NCI-H2196 treated with DMSO at 0.1 percent for 48 hours (cell line): ENCODE data around the gene FOXL1.

Experiments
- DNase-seq: peaks from one replicate; lab custom pipeline; 2025; ENCODE audit not compliant: unreplicated experiment; lab: John Stamatoyannopoulos, UW

Gene FOXL1

GRCh38 chr16:86568677-86569623, 9.4 kb upstream of the FOXL1 start:
- no peak for DNase-seq

GRCh38 chr16:86569701-86570447, 8.5 kb upstream of the FOXL1 start:
- DNase-seq: no peak

GRCh38 chr16:86570558-86571529, 7.5 kb upstream of the FOXL1 start:
- DNase-seq: no peak

- no peak for DNase-seq
These were observed 6.8 kb upstream of the FOXL1 start for GRCh38 chr16:86571530-86571915.

DNA sequence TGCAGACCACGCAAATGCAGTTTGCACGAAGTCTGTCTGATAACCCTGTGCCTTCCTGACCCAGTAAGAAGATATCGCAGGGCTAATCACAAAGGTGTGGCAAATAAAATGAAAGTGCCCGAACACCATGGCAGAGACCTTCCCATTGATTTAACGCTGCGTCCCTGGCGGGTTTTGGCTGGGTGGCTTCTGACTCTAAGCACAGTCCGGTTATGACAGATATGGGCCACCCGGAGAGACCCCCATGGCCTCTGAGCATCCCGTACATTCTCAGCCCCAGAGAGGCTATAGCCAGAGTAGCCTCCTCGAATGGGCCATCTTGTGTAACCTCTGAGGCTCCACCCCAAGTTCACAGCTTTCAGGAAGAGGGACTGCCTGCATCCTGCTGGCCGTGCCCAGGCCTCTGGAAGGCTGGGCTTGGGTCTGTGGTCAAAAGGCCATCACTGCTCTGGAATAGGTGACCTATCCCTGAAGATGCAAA, 6.3 kb upstream of the FOXL1 start:
- DNase-seq: no peak

DNA sequence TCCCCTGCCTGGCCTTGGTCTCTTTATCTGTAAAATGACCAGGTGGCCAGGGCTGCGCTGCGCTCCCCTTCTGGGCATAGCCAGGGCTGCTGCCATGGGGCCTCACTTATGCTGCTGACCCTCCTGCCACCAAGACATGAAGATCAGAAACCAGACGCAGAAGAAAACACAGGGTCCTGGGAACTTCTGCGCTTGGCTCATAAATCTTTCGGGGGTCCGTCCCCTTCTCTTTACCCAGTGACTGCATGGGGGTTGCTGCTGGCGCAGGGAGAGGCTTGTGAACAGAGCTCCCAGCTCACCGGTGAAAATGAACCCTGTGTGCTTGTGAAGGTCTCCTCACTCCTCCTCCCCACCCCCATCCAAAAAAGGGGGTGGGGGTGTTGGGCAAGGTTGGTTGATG, 5.7 kb upstream of the FOXL1 start:
- DNase-seq: no peak

DNA sequence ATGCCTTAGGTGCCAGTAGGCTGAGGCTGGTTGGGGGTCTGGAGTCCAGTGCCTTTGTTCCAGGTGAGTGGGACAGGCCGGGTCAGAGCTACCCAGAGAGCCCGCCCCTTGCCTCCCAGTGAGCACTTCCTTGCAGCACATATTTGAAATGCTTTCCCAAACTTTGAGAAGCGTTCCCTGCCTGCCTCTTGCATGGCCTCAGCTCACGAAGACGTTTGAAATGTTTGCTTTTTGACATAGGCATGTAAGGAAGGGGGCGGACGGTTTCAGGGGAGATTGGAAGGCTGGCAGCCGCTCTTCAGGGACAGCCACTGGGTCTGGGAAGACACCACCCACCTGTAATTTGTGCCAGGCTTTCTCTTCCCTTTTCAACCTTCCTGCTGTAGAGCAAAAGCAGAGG, 5.1 kb upstream of the FOXL1 start:
- no peak for DNase-seq

DNA sequence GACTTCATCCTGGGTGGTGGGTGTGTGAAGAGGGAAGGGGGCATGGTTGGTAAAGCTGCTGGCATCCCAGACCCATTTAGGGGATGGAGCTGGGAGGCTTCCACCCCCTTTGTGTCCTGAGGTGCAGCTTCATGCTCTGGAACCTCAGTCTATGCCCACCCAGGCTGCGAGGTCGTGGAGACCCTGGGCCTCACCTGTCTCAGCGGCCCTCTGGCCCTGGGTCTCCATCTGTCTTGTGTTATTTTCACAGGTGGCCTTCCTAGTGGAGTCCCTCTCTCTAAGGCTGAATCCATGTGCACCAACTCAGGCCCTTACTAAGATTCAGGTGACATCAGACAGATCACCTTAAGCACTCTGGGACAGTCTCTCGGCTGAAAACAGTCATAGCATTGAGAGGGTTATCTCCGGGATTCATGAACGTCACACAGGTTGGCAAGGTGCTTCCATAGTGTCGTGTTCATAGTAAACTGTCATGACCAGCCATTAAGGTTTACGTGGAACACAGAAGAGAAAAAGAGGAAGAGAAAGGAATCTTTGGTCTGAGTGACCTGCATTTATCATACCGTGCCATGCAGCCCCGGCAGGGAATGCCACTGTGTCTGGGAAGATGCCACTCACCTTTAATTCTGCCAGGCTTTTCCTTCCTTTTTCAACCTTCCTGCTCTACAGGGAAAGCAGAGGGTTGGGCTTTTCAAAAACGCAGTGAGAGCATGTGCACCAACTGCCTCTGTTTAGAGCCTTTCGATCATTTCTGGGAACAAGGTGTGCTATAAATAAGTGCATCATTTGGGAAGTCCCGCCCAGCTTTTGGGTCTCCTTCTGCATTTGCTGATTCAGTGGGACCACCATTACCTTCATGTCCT, 4.5 kb upstream of the FOXL1 start:
- no peak for DNase-seq

- DNase-seq: no peak
These were observed 3.7 kb upstream of the FOXL1 start for GRCh38 chr16:86574646-86575045.

DNA sequence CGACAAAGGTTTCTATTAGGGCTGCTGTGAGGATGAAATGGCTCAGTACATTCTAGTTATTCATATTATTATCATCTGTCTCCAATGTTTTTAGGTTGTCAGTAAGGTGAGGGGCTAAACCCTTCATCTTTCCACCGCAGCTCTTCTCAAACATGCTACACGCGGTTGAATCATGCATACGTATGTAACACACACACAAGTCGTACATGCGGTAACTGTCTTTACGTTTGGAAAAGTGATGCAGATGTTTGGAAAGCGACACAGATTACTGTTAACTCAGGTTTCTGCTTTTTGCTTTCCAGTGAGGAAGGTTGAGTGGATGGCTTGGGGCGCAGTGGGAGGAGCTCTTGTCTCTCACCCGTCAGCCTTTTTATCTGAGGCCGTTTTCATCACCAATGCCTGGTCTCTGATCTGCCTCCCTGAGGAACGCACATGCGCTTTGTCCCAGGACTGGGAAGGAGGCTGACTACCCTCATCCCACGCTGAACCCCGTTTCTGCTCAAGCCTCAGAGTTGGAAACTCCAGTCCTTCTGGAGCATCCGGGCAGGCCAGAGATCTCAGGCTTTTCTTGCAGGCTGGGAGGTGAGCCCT, 3.2 kb upstream of the FOXL1 start:
- DNase-seq: no peak

DNA sequence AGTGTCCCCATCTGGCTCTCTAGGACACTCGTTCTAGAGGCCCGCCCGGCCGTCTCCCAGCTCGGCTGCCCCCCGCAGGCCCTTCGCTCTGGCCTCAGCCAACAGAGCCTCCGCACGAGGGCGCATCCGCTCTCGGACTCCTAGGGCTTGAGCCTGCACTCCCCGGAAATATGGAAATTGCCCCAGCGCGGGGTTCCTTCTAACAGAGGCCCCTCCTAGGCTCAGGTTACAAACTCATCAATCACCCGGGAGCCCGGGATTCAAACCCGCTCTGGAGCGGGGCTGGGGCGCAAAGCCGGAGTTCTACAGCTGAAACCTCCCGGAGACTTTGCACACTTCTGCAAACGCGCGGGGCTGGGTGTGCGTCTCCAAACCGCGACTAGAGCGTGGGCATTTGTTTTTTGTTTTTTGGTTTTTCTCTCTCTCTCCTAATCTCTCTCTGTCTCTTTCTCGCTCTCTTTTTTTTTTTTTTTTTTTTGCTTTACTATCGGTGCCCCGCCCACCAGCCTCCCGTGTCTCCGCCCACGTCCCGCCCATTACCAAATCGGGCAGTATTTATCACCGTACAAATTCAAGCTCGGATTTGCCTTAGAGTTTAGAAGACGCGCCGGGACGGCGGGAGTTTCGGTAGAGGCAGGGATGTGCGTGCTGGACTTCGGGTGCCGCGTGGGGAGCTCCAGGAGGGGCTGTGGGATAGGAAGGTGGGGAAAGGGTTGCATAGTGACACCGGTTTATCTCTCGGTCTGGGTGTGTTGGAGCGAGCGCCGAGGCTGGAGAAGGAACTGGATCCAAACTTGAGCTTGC, 2.4 kb upstream of the FOXL1 start:
- DNase-seq: no peak

DNA sequence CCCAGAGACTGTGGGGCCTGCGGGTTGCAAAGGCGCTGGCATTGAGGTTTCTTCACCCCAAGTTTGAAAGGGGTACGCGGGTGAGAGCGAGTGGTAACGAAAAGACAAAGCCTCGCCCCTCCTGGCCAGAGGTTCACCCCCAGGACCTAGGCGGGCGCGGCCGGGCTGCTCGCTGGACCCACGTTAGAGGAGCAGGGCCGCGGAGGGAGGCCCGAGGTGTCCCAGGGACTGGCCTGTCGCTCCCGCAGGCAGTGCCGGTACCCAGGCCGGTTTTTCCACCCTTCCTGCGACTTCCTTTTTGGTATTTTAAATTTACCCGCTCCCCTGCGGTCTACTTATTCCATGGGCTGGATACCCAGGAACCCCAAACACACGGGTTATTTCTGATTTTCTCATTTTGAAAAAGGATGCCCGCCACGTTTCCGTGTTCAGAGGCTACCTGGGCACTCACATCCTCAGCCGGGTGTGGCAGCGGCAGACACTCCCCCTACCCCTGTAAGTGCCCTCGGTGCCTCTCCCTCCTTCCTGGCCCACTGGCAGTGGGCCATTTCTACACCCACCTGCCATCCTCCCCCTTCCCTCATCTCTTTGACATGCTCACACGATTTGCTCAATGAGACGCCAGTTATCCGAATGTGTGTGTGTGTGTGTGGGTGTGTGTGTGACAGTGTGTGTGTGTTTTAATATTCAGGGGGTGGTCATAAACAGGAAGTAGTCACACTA, 1.6 kb upstream of the FOXL1 start:
- no peak for DNase-seq

GRCh38 chr16:86577314-86577971, 906 bp upstream of the FOXL1 start:
- no peak for DNase-seq

DNA sequence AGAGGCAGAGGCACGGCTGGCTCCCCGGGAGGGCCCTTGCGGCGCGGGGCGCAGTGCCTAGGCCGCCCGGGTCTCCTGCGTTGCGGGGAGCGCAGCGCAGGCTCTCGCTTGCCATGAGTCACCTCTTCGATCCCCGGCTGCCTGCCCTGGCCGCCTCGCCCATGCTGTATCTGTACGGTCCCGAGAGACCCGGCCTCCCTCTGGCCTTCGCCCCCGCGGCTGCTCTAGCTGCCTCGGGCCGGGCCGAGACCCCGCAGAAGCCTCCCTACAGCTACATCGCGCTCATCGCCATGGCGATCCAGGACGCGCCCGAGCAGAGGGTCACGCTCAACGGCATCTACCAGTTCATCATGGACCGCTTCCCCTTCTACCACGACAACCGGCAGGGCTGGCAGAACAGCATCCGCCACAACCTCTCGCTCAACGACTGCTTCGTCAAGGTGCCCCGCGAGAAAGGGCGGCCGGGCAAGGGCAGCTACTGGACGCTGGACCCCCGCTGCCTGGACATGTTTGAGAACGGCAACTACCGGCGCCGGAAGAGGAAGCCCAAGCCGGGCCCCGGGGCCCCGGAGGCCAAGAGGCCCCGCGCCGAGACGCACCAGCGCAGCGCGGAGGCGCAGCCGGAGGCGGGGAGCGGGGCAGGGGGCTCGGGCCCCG, 390 bp downstream of the FOXL1 start:
- no peak for DNase-seq

DNA sequence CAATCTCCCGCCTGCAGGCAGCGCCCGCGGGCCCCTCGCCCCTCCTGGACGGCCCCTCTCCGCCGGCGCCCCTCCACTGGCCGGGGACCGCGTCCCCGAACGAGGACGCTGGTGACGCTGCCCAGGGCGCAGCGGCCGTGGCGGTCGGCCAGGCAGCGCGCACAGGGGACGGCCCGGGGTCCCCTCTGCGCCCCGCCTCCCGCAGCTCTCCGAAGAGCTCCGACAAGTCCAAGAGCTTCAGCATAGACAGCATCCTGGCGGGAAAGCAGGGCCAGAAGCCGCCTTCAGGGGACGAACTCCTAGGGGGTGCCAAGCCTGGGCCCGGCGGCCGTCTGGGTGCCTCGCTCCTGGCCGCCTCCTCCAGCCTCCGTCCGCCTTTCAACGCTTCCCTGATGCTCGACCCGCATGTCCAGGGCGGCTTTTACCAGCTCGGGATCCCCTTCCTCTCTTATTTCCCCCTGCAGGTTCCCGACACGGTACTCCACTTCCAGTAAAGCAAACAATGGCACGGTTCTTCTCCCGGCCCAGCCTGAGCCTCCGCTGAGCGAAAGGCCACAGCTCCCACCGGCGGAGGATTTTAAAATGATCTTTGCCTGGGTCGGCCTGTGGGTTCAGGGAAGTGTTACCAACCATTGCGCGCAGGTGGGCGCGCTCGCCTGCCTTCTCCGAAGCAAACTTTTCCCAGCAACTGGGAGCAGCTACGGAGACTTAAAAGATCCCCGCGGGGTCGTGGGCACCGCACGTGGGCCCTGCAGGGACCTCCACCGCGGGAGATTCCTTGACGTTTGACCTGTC, 1.1 kb downstream of the FOXL1 start:
- DNase-seq: no peak

DNA sequence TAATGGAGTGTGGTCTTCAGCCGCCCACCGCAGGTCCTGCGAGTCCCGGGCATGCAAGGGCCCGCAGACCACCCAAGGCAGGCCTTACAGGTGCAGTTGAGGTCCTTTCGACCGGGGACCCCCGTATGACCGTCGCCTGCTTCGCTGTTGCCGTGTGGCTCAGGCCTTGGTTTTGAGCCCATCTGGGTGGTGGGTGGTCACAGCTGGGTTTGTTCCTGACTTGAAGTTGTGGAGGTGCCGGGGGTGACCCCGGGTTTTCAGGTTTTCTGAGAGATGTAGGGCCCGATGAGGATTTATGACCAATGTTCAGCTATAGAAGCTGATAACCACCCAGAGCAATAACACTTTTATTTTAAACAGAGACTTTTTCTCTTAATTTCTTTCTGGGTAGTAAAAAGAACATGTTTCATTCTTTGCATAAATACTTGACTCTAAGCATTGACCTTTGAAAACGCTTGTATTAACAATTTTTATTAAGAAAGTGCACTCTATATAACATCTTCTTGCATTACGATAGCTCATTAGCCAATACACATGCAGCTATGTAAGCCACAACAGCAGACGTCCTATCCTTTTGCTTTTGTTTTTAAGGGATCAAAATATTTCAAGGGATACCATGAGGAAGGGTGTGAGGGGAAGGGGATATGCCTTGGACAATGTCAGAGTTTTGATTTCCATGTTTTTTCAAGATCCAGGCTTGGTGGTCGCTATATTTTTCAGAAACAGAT, 1.9 kb downstream of the FOXL1 start:
- no peak for DNase-seq
